Activated naive CD4-positive, alpha-beta T cell (primary cell): Measurements from ENCODE around the gene HOXC9.

Source experiments
- DNase-seq, 4 experiments: peaks; one replicate each; lab custom pipeline; 2025; lab: John Stamatoyannopoulos, UW

The HOXC9 gene

DNA sequence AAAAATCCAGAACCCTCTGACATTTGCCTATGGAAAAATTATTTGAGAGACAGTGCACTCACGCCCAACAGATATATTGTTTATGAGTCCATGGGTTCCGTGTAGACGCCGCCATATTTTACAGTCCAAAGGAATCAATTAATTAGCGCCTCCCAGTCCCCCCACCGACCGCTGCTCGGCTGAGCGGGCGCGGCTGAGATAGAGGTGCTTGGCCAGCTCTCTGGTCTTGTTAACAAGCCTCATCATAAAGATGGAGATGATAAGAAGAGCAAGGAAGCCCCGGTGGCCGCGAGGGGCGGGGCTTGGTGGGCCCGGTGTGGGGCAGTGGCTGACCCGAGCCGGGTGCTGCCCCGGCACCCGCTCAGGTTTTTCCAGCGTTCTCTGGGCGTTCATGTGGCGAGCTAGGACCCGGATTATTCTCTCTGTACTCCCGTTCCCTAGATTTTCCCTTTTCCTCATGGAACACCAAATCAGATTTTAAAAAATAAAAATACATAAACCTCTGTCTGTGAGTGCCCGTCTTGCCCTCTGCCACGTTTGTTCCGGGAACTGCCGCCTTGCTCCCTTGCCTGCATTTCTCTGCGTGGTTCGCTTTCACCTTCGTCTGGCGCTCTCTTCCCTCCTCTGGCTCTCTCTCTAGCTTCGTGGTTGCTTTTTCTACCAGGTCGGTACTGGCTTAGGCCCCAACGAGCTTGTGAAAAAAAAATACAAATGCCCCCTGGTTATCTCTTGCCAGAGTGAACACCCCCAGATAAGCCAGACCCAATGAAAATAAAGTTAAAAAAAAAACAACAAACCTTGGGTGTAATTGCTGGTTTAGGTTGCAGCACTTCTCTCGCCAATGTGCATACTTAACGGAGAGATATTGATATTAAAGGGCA lies 36.3 kb upstream of the HOXC9 start:
- no peak for DNase-seq

- DNase-seq = no peak
Observed at GRCh38 chr12:53964315-53964713, 35.6 kb upstream of the HOXC9 start.

DNA sequence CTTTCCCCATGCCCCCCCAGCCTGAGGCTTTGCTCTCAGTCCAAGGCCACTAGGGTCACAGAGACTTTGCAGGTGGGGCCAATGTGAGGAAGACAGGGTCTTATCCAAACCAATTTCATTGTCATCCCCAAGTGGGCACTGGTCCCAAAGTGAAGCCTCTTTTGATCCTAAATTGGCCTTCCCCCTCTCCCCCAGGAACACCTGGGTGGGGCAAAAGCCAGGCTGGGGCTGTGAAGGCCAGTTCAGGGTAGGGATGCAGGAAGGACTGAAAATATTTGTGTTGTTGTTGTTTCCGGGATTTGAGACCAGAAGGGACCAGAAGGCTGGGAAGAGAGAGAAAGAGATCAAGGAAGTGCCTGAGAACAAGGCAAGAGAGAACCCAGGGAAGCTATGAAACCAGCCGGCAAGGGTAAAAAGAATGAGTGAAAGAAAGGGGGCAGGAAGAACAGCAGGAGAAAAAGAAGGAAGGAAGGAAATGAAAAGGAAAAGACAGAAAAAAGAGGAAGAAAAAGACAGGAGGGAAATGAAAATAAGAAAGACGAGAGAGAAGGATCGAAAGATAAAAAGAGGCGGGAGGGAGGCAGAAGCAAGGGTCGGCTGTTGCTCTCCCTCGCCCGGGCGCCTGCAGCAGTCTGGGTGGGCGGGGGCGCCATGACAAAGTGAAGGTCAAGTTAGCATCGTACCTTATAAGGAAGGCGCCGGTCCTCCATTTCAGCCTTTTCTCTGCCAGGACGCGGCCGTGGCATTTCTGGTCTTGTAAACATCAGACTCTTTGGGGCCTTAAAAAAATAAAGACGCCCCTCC lies 34.5 kb upstream of the HOXC9 start:
- DNase-seq = no peak

DNA sequence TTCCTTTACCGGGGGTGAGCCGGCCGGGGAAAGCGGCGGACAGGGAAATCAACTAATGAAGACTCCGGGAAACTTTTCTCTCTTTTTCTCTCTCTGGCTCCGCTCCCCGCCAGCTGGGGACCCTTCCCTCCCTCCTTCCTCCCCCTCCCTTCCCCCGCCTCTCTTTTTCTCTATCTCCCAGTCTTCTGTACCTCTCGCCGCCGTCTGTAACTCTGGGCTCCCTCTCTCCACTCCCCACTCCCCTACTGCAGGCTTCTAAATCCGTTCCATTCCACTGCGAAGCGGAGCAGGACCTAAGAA lies 33.9 kb upstream of the HOXC9 start:
- no peak for DNase-seq

GRCh38 chr12:53966385-53967133 lies 33.4 kb upstream of the HOXC9 start:
- DNase-seq = no peak

DNA sequence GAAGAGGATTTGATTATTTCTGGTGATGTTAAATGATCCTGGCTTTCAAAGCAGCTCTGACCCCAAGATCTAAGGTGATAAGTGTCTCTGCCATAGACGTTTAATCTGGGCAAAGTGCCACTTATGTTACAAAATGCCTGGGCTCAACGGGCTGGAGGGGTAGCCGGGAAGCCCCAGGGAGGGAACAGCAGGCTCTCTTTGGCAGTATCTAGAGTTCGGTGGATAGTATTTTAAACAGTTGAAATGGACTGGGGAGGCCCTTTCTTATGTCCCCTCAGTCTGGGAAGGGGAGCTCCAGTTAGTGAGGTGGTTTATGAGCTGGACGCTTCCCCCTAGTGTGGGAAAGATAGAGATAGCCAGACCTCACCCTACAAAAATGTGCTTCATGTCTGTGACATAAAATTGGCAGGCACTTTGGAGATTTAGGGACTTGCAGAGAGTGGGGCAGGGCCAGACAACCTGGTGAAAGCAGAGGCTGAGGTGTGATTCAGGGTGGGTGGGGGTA lies 32.5 kb upstream of the HOXC9 start:
- no peak for DNase-seq

- no peak for DNase-seq
Observed at GRCh38 chr12:53968214-53969127, 31.5 kb upstream of the HOXC9 start.

- no peak for DNase-seq
Observed at GRCh38 chr12:53969588-53970259, 30.2 kb upstream of the HOXC9 start.

GRCh38 chr12:53970451-53970850 lies 29.5 kb upstream of the HOXC9 start:
- no peak for DNase-seq

- DNase-seq = no peak
Observed at GRCh38 chr12:53971129-53971528, 28.8 kb upstream of the HOXC9 start.

- DNase-seq = no peak
Observed at GRCh38 chr12:53971686-53972085, 28.3 kb upstream of the HOXC9 start.

DNA sequence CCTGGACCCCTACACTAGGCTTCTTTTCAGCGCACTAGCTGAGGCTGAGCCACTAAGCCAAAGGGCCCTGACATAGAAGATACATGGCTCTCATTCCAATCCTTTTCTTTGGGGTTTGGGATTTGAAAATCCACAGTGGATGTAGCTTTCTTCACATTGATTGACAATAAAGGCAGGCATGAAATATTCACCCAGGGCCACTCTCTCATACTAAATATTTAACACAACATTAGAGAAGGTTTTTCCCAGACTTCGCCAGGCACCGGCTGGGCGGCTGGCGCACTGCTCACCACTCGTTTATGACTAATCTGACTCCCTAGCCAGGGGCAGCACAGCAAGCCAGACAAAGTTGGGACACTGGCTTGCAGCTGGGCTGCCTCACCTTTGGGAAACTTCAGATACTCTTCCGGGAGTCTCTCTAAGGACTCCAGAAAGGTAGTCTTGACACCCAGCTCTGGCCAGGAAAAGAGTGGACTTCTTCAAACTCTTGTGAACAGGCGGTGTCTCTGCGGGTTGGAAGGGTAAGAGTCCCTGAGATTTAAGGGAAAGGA lies 27.7 kb upstream of the HOXC9 start:
- no peak for DNase-seq

- DNase-seq = no peak
Observed at GRCh38 chr12:53972722-53973235, 27.2 kb upstream of the HOXC9 start, which contains the start of gene HOXC11. HOXC11 (plus strand) TSS chr12:53973126; CDS start chr12:53973242, 116 bp downstream.

DNA sequence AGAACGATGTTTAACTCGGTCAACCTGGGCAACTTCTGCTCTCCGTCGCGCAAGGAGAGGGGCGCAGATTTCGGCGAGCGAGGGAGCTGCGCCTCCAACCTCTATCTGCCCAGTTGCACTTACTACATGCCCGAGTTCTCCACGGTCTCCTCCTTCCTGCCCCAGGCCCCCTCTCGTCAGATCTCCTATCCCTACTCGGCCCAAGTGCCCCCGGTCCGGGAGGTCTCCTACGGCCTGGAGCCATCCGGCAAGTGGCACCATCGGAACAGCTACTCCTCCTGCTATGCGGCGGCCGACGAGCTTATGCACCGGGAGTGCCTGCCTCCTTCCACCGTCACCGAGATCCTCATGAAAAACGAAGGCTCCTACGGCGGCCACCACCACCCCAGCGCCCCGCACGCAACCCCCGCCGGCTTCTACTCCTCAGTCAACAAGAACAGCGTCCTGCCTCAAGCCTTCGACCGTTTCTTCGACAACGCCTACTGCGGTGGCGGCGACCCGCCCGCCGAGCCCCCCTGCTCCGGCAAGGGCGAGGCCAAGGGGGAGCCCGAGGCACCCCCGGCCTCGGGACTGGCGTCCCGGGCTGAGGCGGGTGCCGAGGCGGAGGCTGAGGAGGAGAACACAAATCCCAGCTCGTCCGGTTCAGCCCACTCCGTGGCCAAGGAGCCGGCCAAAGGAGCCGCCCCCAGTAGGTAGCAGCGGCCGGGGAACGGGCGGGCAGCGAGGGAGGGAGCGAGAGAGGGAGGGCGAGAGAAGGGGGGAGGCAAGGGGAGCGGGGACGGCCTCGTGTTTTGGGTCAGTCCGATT lies 26.5 kb upstream of the HOXC9 start:
- DNase-seq = no peak

- no peak for DNase-seq
Observed at GRCh38 chr12:53974084-53975063, 25.6 kb upstream of the HOXC9 start, which contains the start of gene HOTAIR. HOTAIR (minus strand) TSS chr12:53974954.

- no peak for DNase-seq
Observed at GRCh38 chr12:53975064-53975471, 24.9 kb upstream of the HOXC9 start.

DNA sequence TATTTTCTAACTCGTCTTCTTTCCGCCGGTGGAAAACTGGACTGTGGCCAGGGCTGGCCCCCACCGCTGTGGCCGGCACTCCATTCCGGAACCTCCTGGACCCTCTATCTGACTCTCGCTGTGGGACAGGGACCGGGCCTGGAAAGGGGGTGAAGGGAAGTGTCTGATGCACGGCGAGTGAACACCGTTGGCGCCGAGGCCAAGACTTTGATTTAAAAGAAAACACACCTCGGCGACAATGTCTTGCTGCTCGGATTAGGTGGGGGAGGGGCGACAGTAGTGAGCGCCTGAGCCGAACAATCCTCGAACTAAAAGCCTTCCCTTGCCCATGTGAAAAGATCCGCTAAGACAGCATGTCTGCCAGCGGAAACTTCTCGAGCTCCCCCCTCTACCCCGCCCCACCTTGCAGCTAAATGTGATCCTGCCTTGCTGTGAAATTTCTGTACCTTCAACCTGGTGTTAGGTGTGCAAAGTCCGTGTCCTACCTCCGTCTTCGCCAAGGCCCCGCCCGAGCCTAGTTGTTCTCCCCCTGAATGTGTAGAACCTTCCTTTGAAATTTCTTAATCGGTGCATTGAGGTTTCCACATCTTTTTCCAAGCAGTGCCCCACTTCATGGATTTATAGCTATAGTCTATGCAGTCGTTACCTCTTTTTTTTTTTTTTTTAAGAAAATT lies 24.3 kb upstream of the HOXC9 start:
- DNase-seq = no peak
